ENCODE data around the gene SHLD1. TPM values are rescaled to one million over a fixed set of nuclear protein-coding genes. Genes with fewer than 3 reads are reported as not detected.

Gene SHLD1
- total RNA-seq, 8 experiments from 2014 or later: 6.4 to 10.4 (median 8.7) TPM

DNA sequence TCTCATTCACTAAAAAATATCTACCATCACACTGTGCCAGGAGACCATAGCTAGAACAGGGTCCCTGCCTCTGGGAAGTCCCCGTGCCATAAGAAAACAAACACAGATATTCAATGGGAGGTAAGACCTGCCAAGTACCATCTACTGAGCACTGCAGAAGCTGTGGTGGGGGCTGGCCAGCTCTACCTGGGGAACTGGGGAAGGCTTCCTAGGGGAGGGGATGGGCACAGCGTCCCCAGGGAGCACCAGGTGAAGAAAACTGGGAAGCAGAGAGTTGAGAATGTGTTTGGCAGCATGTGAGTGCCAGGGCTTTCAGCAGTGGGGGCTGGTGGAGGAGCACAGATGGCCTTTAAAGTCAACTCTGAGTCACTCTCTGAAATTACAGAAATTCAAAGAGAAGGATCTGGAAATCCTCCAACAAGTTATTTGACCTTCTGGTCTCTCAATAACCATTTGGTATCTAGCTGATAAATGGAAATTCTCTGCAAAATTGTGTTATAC lies 85.2 kb downstream of the SHLD1 start:
- in situ Hi-C loops (cut with MboI; ENCODE audit: low pct_unique_long_range_greater_than_20kb in 2 of 9, low sequenced_read_pairs in 9 of 9, unreplicated experiment in 9 of 9): no loop called here
- Histone ChIP-seq H3K27ac (no peak overlapping the region), H3K4me1 (replicated peaks in 1 of 2) (peaks cover 0 to 12% of the 10 kb centered on the region in 2 donors), H3K4me3 (no peak overlapping the region)
- 80 to 100% (median 90%) methylated on average over 1 to 2 of the region's 2 CpGs; no CpG with 5 or more reads in 7 of the 10 experiments for WGBS, 10 experiments
- peak; percentile 35 to 87 (median 60) for ATAC-seq (replicated peaks in 6 of 8)

DNA sequence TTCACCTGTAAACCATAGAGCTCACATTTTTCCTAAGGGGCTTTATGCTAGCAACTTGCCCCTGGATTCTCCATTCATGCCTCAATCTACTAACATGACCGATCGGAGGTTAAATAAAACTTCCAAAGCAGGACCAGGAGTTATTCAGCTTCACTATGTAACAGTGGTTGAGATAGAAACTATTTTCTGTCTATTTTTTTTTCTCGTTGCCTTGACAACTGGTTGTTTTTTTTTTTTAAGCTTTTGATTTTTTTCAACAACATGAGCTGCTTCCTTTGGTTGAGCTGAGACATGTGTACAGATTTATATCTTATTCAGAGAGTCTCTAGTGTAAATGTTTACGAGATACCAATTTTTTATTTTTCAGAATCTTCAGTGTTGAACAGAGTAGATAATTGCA lies 85.7 kb downstream of the SHLD1 start:
- H3K27ac ChIP-seq: no peak overlapping the region

DNA sequence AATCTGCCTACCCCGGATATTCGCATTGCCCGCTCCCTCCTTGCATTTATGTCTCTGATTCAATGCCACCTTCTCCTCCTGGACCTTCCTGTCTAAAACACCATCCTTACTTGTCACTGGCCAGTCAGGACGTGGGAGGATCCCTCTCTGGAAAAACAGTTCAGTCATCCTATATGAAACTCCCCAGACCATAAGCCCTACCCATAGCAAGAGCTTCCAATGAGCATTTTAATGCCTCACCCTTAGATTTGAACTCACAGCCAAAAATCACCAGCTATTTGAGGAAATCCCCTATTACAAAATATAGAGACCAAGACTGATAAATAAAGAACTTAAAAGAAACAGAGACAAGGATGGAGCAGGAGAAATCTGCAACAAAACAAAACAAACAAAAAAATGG lies 86.4 kb downstream of the SHLD1 start:
- in situ Hi-C loops (cut with MboI; ENCODE audit: low pct_unique_long_range_greater_than_20kb in 2 of 9, low sequenced_read_pairs in 9 of 9, unreplicated experiment in 9 of 9): no loop called here
- H3K4me1 ChIP-seq (replicated peaks in 1 of 2): peaks cover 0 to 12% of the 10 kb centered on the region in 2 donors
- WGBS, 10 experiments: 39 to 83% (median 64%) methylated on average over 1 to 4 of the region's 4 CpGs; no CpG with 5 or more reads in 2 of the 10 experiments
- no peak overlapping the region for H3K4me3 ChIP-seq
- no peak overlapping the region for H3K27ac ChIP-seq
- ATAC-seq (replicated peaks in 6 of 8): peak in 2 of 8 experiments; percentile 23 to 52

More for the DNA sequence above, 85.7 kb downstream of the SHLD1 start:
- H3K4me3 ChIP-seq: no peak overlapping the region
- WGBS, 10 experiments: 6 to 85% (median 57%) methylated on average over 1 to 4 of the region's 4 CpGs
- ATAC-seq (replicated peaks in 6 of 8): peak; percentile 32 to 88 (median 54)
- H3K4me1 ChIP-seq (replicated peaks in 1 of 2): peaks cover 0 to 12% of the 10 kb centered on the region in 2 donors
- in situ Hi-C loops (cut with MboI; ENCODE audit: low pct_unique_long_range_greater_than_20kb in 2 of 9, low sequenced_read_pairs in 9 of 9, unreplicated experiment in 9 of 9): no loop called here

DNA sequence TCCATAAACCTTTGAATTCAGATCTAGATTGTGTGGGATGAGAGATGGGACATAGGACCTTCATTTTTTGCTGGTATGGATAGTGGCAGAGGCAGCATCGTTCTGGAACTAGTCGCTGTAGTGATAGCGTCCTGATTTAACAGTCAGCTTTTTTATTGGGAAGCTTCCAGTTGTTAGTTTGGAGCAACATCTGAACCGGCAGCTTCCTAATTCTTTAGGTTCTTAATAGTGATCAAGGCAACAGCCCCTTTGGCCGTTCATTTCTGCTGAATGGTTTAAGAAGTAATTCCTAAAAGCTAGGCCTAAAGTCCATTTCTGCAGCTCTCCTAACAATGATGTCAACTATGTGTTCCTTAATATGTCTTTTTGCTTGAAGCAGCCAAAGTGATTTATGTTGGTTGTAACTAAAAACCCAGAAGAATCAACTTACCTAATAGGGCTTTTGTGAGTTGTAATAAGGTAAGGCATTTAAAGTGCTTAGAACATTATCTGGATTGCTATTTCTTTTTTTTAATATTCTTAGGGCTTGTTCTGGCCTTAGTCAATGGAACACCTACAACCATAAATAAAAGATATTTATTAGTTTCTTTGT lies 90.3 kb downstream of the SHLD1 start:
- no peak for ATAC-seq (replicated peaks in 6 of 8)
- 73 to 100% (median 86%) methylated on average over 1 to 5 of the region's 5 CpGs; no CpG with 5 or more reads in 1 of the 10 experiments for WGBS, 10 experiments
- H3K4me3 ChIP-seq: no peak overlapping the region
- in situ Hi-C loops (cut with MboI; ENCODE audit: low pct_unique_long_range_greater_than_20kb in 2 of 9, low sequenced_read_pairs in 9 of 9, unreplicated experiment in 9 of 9): no loop called here
- peaks cover 0 to 7% of the 10 kb centered on the region in 2 donors for H3K4me1 ChIP-seq (replicated peaks in 1 of 2)
- H3K27ac ChIP-seq: no peak overlapping the region

DNA sequence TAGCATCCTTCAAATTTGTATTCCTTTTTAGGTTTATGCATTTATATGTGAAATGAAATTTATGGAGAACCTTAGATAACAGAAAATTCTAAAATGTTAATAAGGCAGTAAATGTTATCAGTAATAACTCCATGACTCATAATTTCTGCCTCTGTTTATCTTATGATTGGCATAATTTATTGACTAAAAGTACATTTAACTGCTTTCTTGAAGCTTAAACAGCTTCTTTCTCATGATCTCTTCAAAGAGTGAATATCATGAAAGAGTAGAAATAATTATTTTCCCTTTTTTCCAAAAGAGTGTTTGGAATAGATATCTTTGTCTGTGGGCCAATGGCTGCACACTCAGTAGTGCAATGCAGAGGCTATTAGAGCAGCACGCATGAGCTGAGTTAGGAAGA lies 91.3 kb downstream of the SHLD1 start:
- 83 to 100% (median 100%) methylated on average over 1 of the region's 1 CpG; no CpG with 5 or more reads in 3 of the 10 experiments for WGBS, 10 experiments
- no peak overlapping the region for H3K27ac ChIP-seq
- H3K4me3 ChIP-seq: no peak overlapping the region
- ATAC-seq (replicated peaks in 6 of 8): no peak
- peaks cover 8 to 13% of the 10 kb centered on the region in 2 donors for H3K4me1 ChIP-seq (replicated peaks in 1 of 2)
- in situ Hi-C loops (cut with MboI; ENCODE audit: low pct_unique_long_range_greater_than_20kb in 2 of 9, low sequenced_read_pairs in 9 of 9, unreplicated experiment in 9 of 9): no loop called here

DNA sequence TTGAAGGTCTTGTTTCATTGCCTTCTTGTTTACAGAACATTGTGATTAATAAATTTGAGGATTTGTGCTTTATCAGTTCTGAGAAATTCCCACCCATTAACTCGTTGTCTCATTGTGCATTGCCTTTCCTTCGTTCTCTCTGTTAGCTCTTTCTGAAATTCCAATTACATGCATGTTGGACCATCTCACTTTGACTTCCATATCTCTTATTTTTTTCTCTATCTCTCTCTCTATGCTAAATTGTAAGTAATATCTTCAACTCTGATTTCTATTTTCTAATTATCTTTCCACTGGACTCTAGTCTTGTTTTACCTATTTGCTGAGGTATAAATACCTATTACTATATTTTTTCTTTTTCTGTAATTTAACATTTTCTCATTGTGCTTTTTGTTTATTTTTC lies 92.3 kb downstream of the SHLD1 start:
- no peak for ATAC-seq (replicated peaks in 6 of 8)
- in situ Hi-C loops (cut with MboI; ENCODE audit: low pct_unique_long_range_greater_than_20kb in 2 of 9, low sequenced_read_pairs in 9 of 9, unreplicated experiment in 9 of 9): no loop called here
- Histone ChIP-seq H3K4me1 (replicated peaks in 1 of 2) (peaks cover 11 to 15% of the 10 kb centered on the region in 2 donors), H3K27ac (no peak overlapping the region), H3K4me3 (no peak overlapping the region)
- WGBS, 10 experiments: 60 to 100% (median 90%) methylated on average over 1 to 2 of the region's 2 CpGs

DNA sequence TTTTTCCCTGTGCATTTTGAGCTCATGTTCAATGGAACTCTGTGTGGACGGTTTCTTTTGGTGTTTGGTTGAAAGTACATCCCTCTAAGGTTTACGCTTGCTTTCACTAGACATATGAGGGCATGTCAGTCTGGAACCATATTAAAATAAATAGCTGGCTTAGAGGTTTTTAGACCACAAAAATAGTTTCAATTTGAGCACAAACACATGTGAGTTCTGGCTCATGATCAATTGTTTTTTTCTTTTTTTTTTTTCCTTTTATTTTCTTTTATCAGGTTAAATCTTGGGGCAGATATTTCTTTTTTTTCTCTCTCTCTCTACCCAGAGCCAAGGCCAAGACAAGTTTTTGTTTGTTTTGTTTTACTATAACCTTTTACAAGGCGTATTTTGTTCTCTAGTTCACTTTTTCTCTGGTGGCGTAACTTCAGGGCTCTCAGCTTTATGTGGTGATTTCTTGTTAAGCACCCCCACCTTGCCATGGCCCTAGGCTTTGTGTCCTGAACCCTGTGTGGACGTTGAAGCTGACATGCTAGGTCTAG lies 92.9 kb downstream of the SHLD1 start:
- in situ Hi-C loops (cut with MboI; ENCODE audit: low pct_unique_long_range_greater_than_20kb in 2 of 9, low sequenced_read_pairs in 9 of 9, unreplicated experiment in 9 of 9): no loop called here
- peaks cover 11 to 15% of the 10 kb centered on the region in 2 donors for H3K4me1 ChIP-seq (replicated peaks in 1 of 2)
- no peak overlapping the region for H3K4me3 ChIP-seq
- no peak overlapping the region for H3K27ac ChIP-seq
- no peak for ATAC-seq (replicated peaks in 6 of 8)
- 45 to 91% (median 83%) methylated on average over 2 to 5 of the region's 5 CpGs for WGBS, 10 experiments

DNA sequence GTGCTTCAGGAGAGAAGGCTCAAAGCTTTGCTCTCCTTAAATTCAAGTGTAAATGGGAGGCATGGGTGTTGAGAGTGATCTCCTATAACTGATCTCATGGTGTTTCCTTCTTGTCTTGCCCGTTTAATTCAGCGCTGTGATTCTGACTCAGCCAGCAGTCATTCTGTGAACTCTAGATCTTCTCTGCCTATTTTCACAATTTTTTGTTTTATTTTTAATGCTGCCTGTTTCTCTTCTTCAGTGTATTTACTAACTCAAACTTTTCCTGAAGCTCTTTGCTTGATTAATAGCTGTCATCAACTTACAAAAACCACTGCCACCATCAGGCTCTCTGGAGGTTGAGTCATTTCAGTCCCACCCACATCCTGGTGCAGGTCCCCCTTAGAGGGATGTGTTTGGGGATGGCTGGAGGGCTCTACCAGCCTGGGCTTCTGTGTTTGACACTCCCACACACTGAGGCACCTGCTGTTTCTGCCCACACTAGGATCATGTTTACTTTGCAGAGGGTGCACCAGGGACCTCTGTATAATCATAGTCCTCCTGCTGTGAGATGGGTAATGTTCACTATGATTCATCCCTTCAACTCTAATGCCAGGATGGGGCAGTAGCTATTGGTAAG lies 94.0 kb downstream of the SHLD1 start:
- peaks cover 11 to 15% of the 10 kb centered on the region in 2 donors for H3K4me1 ChIP-seq (replicated peaks in 1 of 2)
- H3K27ac ChIP-seq: no peak overlapping the region
- peak in 6 of 8 experiments; percentile 18 to 73 (median 62) for ATAC-seq (replicated peaks in 6 of 8)
- H3K4me3 ChIP-seq: no peak overlapping the region
- in situ Hi-C loops (cut with MboI; ENCODE audit: low pct_unique_long_range_greater_than_20kb in 2 of 9, low sequenced_read_pairs in 9 of 9, unreplicated experiment in 9 of 9): no loop called here
- 0 to 100% (median 59%) methylated on average over 1 to 2 of the region's 2 CpGs; no CpG with 5 or more reads in 2 of the 10 experiments for WGBS, 10 experiments

DNA sequence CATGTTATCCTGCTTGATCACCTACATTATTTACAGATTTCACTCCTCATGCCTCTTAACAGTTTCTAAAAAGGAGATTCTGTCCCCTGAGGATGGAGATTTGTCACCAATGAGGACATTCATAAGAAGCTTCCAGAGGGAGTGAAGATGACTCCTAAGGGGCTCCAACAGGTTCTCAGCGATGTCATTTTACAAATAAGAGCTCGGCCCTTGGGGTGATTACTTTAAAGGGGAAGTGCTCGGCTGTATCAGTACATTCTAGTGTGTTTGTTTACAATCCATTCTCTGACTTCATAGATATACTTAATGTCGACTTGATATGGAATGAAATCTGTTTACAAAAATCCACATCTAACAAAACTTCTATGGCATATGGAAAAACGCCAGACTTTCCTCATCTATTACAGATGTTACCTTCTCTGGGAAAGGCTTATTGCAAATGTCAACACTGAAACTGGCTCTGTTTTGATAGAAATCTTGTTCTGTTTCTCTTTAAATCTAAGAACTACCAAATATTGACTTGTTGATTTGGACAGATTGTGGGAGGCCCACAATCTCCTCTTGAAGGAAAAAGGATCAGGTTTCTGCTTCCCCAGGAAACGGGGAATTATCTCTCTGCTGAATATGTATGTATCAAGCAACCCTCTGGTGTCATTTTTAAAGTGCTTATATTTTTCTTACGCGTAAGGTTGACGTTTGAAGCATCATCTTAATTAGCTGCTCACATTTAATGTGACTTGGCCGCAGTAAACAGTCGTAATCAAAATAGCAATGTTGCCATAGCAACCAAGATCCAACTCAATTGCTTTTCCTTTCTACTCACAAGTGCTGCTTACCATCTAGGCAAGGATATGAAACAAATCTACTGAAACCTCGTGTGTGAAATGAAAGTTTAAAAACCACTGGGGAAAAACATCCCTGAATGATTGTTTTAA lies 95.7 kb downstream of the SHLD1 start:
- ATAC-seq (replicated peaks in 6 of 8): peak; percentile 47 to 85 (median 60)
- H3K4me1 ChIP-seq (replicated peaks in 1 of 2): peaks cover 11 to 15% of the 10 kb centered on the region in 2 donors
- no peak overlapping the region for H3K4me3 ChIP-seq
- in situ Hi-C loops (cut with MboI; ENCODE audit: low pct_unique_long_range_greater_than_20kb in 2 of 9, low sequenced_read_pairs in 9 of 9, unreplicated experiment in 9 of 9): no loop called here
- WGBS, 10 experiments: 19 to 80% (median 50%) methylated on average over 1 to 11 of the region's 12 CpGs; no CpG with 5 or more reads in 1 of the 10 experiments
- H3K27ac ChIP-seq: no peak overlapping the region

DNA sequence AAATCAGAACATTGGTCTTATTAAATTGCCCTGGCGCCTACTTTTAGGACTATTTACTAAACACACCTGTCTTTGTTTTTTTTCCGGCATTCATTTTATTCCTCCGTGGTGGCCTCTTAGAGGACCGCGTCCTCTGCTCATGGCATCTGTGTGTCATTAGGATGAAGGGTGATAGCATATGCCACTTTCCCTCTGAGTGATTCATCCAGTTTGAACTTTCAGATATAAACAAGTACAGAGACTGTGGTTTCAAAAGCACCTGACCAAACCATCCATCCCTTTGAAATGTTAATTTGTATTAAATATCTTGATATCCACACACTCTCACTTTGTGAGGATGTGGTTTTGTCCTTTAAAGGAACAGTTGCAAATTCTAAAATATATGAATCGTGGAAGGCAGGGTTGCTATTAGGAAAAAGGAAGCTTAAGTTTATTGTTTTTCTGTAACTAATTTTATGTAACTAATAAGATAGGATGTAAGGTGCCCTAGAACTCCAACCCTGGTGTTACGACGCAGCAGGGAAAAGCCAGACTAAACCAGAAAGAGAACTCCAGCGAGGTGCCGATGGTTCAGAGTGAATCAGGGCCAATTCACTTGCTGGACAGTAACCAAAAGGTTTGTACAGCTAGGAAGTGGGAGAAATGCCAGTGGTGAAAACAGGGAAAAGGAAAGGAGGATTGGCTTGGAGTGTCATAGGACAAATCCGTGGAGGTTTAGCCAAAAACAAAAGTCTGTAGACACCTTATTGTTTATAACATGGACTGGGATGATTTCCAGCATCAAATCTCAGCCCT lies 98.7 kb downstream of the SHLD1 start:
- H3K4me3 ChIP-seq: no peak overlapping the region
- ATAC-seq (replicated peaks in 6 of 8): no peak
- in situ Hi-C loops (cut with MboI; ENCODE audit: low pct_unique_long_range_greater_than_20kb in 2 of 9, low sequenced_read_pairs in 9 of 9, unreplicated experiment in 9 of 9): no loop called here
- 19 to 97% (median 91%) methylated on average over 3 to 11 of the region's 11 CpGs for WGBS, 10 experiments
- no peak overlapping the region for H3K27ac ChIP-seq
- H3K4me1 ChIP-seq (replicated peaks in 1 of 2): peaks cover 11 to 12% of the 10 kb centered on the region in 2 donors

DNA sequence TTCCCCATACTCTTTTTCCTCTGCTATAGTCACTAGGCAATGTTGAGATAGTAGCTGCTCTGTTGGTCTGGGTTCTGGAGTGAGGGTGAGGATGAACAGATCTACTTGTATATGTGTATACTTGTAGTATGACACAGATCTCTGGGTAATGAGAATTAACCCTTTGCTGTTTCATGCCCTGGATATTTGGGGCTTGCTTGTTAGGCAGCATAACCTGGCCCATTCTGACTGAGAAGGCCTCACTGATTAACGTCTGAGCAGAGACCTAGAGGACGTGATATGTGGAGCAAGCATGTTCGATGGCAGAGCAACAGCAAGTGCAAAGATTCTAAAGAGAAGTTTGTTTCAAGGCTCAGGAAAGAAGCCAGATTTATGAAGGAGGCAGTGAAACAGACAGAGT lies 105.7 kb downstream of the SHLD1 start:
- in situ Hi-C loops (cut with MboI; ENCODE audit: low pct_unique_long_range_greater_than_20kb in 2 of 9, low sequenced_read_pairs in 9 of 9, unreplicated experiment in 9 of 9): no loop called here
- no peaks in the 10 kb centered on the region for H3K4me1 ChIP-seq (replicated peaks in 1 of 2)
- no peak overlapping the region for H3K4me3 ChIP-seq
- no peak overlapping the region for H3K27ac ChIP-seq
- ATAC-seq (replicated peaks in 6 of 8): no peak
- 40 to 100% (median 88%) methylated on average over 1 to 3 of the region's 3 CpGs; no CpG with 5 or more reads in 2 of the 10 experiments for WGBS, 10 experiments

DNA sequence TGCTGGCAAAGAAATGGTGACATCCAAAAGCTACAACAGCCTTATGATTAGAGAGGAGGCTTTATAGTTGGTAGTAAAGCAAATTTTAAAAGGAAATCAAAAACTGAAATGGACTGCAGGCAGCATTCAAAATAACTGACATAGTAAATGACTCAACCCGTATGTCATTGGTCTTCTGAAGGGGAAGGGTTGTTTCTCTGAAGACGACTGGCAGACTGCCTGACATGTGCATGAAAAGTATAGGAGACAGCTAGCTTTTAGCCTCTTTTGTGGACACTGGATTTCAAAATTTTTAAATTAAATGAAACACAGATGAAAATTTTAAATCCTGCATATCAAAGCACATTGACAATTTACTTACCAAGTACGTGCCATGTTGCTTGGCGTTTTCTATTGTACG lies 109.4 kb downstream of the SHLD1 start:
- 0 to 100% (median 18%) methylated on average over 1 to 3 of the region's 5 CpGs; no CpG with 5 or more reads in 1 of the 10 experiments for WGBS, 10 experiments
- in situ Hi-C loops (cut with MboI; ENCODE audit: low pct_unique_long_range_greater_than_20kb in 2 of 9, low sequenced_read_pairs in 9 of 9, unreplicated experiment in 9 of 9): no loop called here
- Histone ChIP-seq H3K4me3 (no peak overlapping the region), H3K27ac (no peak overlapping the region), H3K4me1 (replicated peaks in 1 of 2) (no peaks in the 10 kb centered on the region)
- ATAC-seq (replicated peaks in 6 of 8): peak in 2 of 8 experiments; percentile 75 to 76

All from motor neuron (in vitro differentiated cells).